ENCODE results near the gene DNMBP. TPM values are rescaled to one million over a fixed set of nuclear protein-coding genes. Genes with fewer than 3 reads are reported as not detected.

DNMBP gene
- total and polyA plus RNA-seq, 2 of the 8 experiments (the other 6 are each of a cell fraction or from before 2014, with no cell fraction given), result 19.1 to 26.4 TPM

GRCh38 chr10:99845837-99846382 lies 163.8 kb downstream of the DNMBP start (continued):
- TF ChIP-seq CHD7 (IDR thresholded peaks at IDR 0.05; ENCODE audit: insufficient replicate concordance, low read length) (no peak), SP2 (IDR thresholded peaks at IDR 0.05; ENCODE audit: low read length) (no peak), GTF2F1 (IDR thresholded peaks at IDR 0.05; ENCODE audit: borderline replicate concordance, low read depth, low read length) (no peak), KDM5A (IDR thresholded peaks at IDR 0.05; ENCODE audit: low read length) (no peak), RAD21 (IDR thresholded peaks at IDR 0.05 in 1 of 2, conservative IDR thresholded peaks at IDR 0.05 in 1 of 2; ENCODE audit: low read depth in 2 of 2, low read length in 2 of 2) (peak; percentile 95 to 97), GABPA (IDR thresholded peaks at IDR 0.05; ENCODE audit: borderline replicate concordance, insufficient read depth, low read length) (no peak), EGR1 (IDR thresholded peaks at IDR 0.05; ENCODE audit: borderline replicate concordance, low read depth, low read length) (no peak), JUN (IDR thresholded peaks at IDR 0.05; ENCODE audit: low read depth, low read length) (no peak), RNF2 (IDR thresholded peaks at IDR 0.05; ENCODE audit: borderline replicate concordance, low read depth, low read length, missing control alignments, poor library complexity, severe bottlenecking) (no peak), SAP30 (IDR thresholded peaks at IDR 0.05; ENCODE audit: insufficient read depth, insufficient replicate concordance, low read length) (no peak)

Data from H1 (cell line).